C1 segment of cervical spinal cord (tissue), 14 donors: ENCODE results near the gene IL3RA.
"Not testable (repeated sequence)": the region's sequence is repeated elsewhere in the genome, so short reads cannot be mapped to it uniquely, and the experiment has no call there.

Experiments used
- DNase-seq, 14 donors: peaks; one replicate each; lab custom pipeline; 2025; lab: John Stamatoyannopoulos, UW

The IL3RA gene

GRCh38 chrX:1330605-1331004 is 6.0 kb upstream of the IL3RA start:
- DNase-seq: peak in 2 of 14 donors; percentile 8 to 18

- DNase-seq: not testable (repeated sequence)
Measured at GRCh38 chrX:1332433-1332832, 4.2 kb upstream of the IL3RA start.

GRCh38 chrX:1334854-1335253 is 1.7 kb upstream of the IL3RA start:
- DNase-seq: no peak

GRCh38 chrX:1336948-1337779 is 579 bp downstream of the IL3RA start:
- DNase-seq: no peak

- DNase-seq: no peak
Measured at GRCh38 chrX:1341545-1342184, 5.1 kb downstream of the IL3RA start.

- not testable (repeated sequence) for DNase-seq
Measured at GRCh38 chrX:1349606-1350005, 13.0 kb downstream of the IL3RA start.

- DNase-seq: no peak
Measured at GRCh38 chrX:1351981-1352714, 15.6 kb downstream of the IL3RA start.

- no peak for DNase-seq
Measured at GRCh38 chrX:1354036-1355019, 17.7 kb downstream of the IL3RA start.

GRCh38 chrX:1355131-1356046 is 18.8 kb downstream of the IL3RA start:
- DNase-seq: no peak

- no peak for DNase-seq
Measured at GRCh38 chrX:1357993-1358392, 21.4 kb downstream of the IL3RA start.

GRCh38 chrX:1358793-1359476 is 22.4 kb downstream of the IL3RA start:
- no peak for DNase-seq

- DNase-seq: no peak
Measured at GRCh38 chrX:1359477-1359873, 22.9 kb downstream of the IL3RA start.

GRCh38 chrX:1360171-1360570 is 23.6 kb downstream of the IL3RA start:
- no peak for DNase-seq

GRCh38 chrX:1361275-1361674 is 24.7 kb downstream of the IL3RA start:
- no peak for DNase-seq

- DNase-seq: no peak
Measured at GRCh38 chrX:1361910-1362309, 25.3 kb downstream of the IL3RA start.

- not testable (repeated sequence) for DNase-seq
Measured at GRCh38 chrX:1366363-1366762, 29.8 kb downstream of the IL3RA start.

GRCh38 chrX:1368385-1368698 is 31.8 kb downstream of the IL3RA start:
- DNase-seq: no peak

- DNase-seq: no peak
Measured at GRCh38 chrX:1378306-1378759, 41.7 kb downstream of the IL3RA start.

GRCh38 chrX:1380672-1381233 is 44.2 kb downstream of the IL3RA start:
- DNase-seq: no peak
